ENCODE measurements around the gene ALS2CL.

ALS2CL gene

GRCh38 chr3:46656778-46657556, 36.5 kb downstream of the ALS2CL start:
- Histone ChIP-seq H3K4me1 (ENCODE audit: insufficient read depth, low read length) (no peaks in the 10 kb centered on the region), H3K36me3 (ENCODE audit: insufficient read depth, low read length) (no peaks in the 10 kb centered on the region), H3K27me3 (ENCODE audit: insufficient read depth, low read length) (no peaks in the 10 kb centered on the region), H3K4me3 (ENCODE audit: low read length) (no peak overlapping the region), H2AFZ (ENCODE audit: low read depth, low read length) (no peak overlapping the region), H3K9me3 (ENCODE audit: low read length) (no peaks in the 10 kb centered on the region)

- no peaks in the 10 kb centered on the region for H3K9me3 ChIP-seq (ENCODE audit: low read length)
Observed at GRCh38 chr3:46655271-46655670, 38.2 kb downstream of the ALS2CL start.

GRCh38 chr3:46651084-46651483, 42.4 kb downstream of the ALS2CL start:
- H2AFZ ChIP-seq (ENCODE audit: low read depth, low read length): no peak overlapping the region
- no peaks in the 10 kb centered on the region for H3K9me3 ChIP-seq (ENCODE audit: low read length)
- no peaks in the 10 kb centered on the region for H3K4me1 ChIP-seq (ENCODE audit: insufficient read depth, low read length)
- H3K27me3 ChIP-seq (ENCODE audit: insufficient read depth, low read length): no peaks in the 10 kb centered on the region
- H3K4me3 ChIP-seq (ENCODE audit: low read length): no peak overlapping the region
- H3K36me3 ChIP-seq (ENCODE audit: insufficient read depth, low read length): no peaks in the 10 kb centered on the region

More at GRCh38 chr3:46655271-46655670, 38.2 kb downstream of the ALS2CL start:
- Histone ChIP-seq H3K4me1 (ENCODE audit: insufficient read depth, low read length) (no peaks in the 10 kb centered on the region), H3K4me3 (ENCODE audit: low read length) (no peak overlapping the region), H3K36me3 (ENCODE audit: insufficient read depth, low read length) (no peaks in the 10 kb centered on the region), H3K27me3 (ENCODE audit: insufficient read depth, low read length) (no peaks in the 10 kb centered on the region), H2AFZ (ENCODE audit: low read depth, low read length) (no peak overlapping the region)

GRCh38 chr3:46649436-46649835, 44.0 kb downstream of the ALS2CL start:
- no peak overlapping the region for H3K4me3 ChIP-seq (ENCODE audit: low read length)
- H3K27me3 ChIP-seq (ENCODE audit: insufficient read depth, low read length): no peaks in the 10 kb centered on the region
- H3K4me1 ChIP-seq (ENCODE audit: insufficient read depth, low read length): no peaks in the 10 kb centered on the region
- no peak overlapping the region for H2AFZ ChIP-seq (ENCODE audit: low read depth, low read length)
- H3K9me3 ChIP-seq (ENCODE audit: low read length): no peaks in the 10 kb centered on the region
- H3K36me3 ChIP-seq (ENCODE audit: insufficient read depth, low read length): no peaks in the 10 kb centered on the region

- H3K27me3 ChIP-seq (ENCODE audit: insufficient read depth, low read length): no peaks in the 10 kb centered on the region
- H3K4me3 ChIP-seq (ENCODE audit: low read length): no peak overlapping the region
- H3K4me1 ChIP-seq (ENCODE audit: insufficient read depth, low read length): no peaks in the 10 kb centered on the region
- H3K9me3 ChIP-seq (ENCODE audit: low read length): no peaks in the 10 kb centered on the region
- no peaks in the 10 kb centered on the region for H3K36me3 ChIP-seq (ENCODE audit: insufficient read depth, low read length)
- H2AFZ ChIP-seq (ENCODE audit: low read depth, low read length): no peak overlapping the region
Observed at GRCh38 chr3:46648096-46648495, 45.4 kb downstream of the ALS2CL start.

- Histone ChIP-seq H3K36me3 (ENCODE audit: insufficient read depth, low read length) (no peaks in the 10 kb centered on the region), H2AFZ (ENCODE audit: low read depth, low read length) (no peak overlapping the region), H3K9me3 (ENCODE audit: low read length) (no peaks in the 10 kb centered on the region), H3K4me1 (ENCODE audit: insufficient read depth, low read length) (no peaks in the 10 kb centered on the region), H3K4me3 (ENCODE audit: low read length) (no peak overlapping the region), H3K27me3 (ENCODE audit: insufficient read depth, low read length) (no peaks in the 10 kb centered on the region)
Observed at GRCh38 chr3:46646700-46647099, 46.8 kb downstream of the ALS2CL start.

GRCh38 chr3:46643701-46644100, 49.8 kb downstream of the ALS2CL start:
- no peak overlapping the region for H2AFZ ChIP-seq (ENCODE audit: low read depth, low read length)
- no peaks in the 10 kb centered on the region for H3K36me3 ChIP-seq (ENCODE audit: insufficient read depth, low read length)
- H3K9me3 ChIP-seq (ENCODE audit: low read length): no peaks in the 10 kb centered on the region
- no peak overlapping the region for H3K4me3 ChIP-seq (ENCODE audit: low read length)
- no peaks in the 10 kb centered on the region for H3K27me3 ChIP-seq (ENCODE audit: insufficient read depth, low read length)
- H3K4me1 ChIP-seq (ENCODE audit: insufficient read depth, low read length): no peaks in the 10 kb centered on the region

- H3K9me3 ChIP-seq (ENCODE audit: low read length): no peaks in the 10 kb centered on the region
Observed at GRCh38 chr3:46642971-46643370, 50.5 kb downstream of the ALS2CL start.

GRCh38 chr3:46640927-46641326, 52.6 kb downstream of the ALS2CL start:
- Histone ChIP-seq H3K9me3 (ENCODE audit: low read length) (no peaks in the 10 kb centered on the region), H3K4me3 (ENCODE audit: low read length) (no peak overlapping the region), H2AFZ (ENCODE audit: low read depth, low read length) (no peak overlapping the region), H3K27me3 (ENCODE audit: insufficient read depth, low read length) (no peaks in the 10 kb centered on the region), H3K36me3 (ENCODE audit: insufficient read depth, low read length) (no peaks in the 10 kb centered on the region), H3K4me1 (ENCODE audit: insufficient read depth, low read length) (no peaks in the 10 kb centered on the region)

More at GRCh38 chr3:46642971-46643370, 50.5 kb downstream of the ALS2CL start:
- Histone ChIP-seq H3K27me3 (ENCODE audit: insufficient read depth, low read length) (no peaks in the 10 kb centered on the region), H2AFZ (ENCODE audit: low read depth, low read length) (no peak overlapping the region), H3K4me3 (ENCODE audit: low read length) (no peak overlapping the region), H3K36me3 (ENCODE audit: insufficient read depth, low read length) (no peaks in the 10 kb centered on the region), H3K4me1 (ENCODE audit: insufficient read depth, low read length) (no peaks in the 10 kb centered on the region)

- no peaks in the 10 kb centered on the region for H3K4me1 ChIP-seq (ENCODE audit: insufficient read depth, low read length)
- H2AFZ ChIP-seq (ENCODE audit: low read depth, low read length): no peak overlapping the region
- H3K9me3 ChIP-seq (ENCODE audit: low read length): no peaks in the 10 kb centered on the region
- no peak overlapping the region for H3K4me3 ChIP-seq (ENCODE audit: low read length)
- H3K27me3 ChIP-seq (ENCODE audit: insufficient read depth, low read length): peaks cover 3% of the 10 kb centered on the region
- no peaks in the 10 kb centered on the region for H3K36me3 ChIP-seq (ENCODE audit: insufficient read depth, low read length)
Observed at GRCh38 chr3:46639221-46639620, 54.3 kb downstream of the ALS2CL start.

GRCh38 chr3:46634856-46635255, 58.6 kb downstream of the ALS2CL start:
- Histone ChIP-seq H3K4me3 (ENCODE audit: low read length) (no peak overlapping the region), H3K36me3 (ENCODE audit: insufficient read depth, low read length) (no peaks in the 10 kb centered on the region), H3K27me3 (ENCODE audit: insufficient read depth, low read length) (peaks cover 3% of the 10 kb centered on the region), H3K9me3 (ENCODE audit: low read length) (no peaks in the 10 kb centered on the region), H2AFZ (ENCODE audit: low read depth, low read length) (no peak overlapping the region), H3K4me1 (ENCODE audit: insufficient read depth, low read length) (no peaks in the 10 kb centered on the region)

- peaks cover 3% of the 10 kb centered on the region for H3K27me3 ChIP-seq (ENCODE audit: insufficient read depth, low read length)
- H2AFZ ChIP-seq (ENCODE audit: low read depth, low read length): no peak overlapping the region
- H3K36me3 ChIP-seq (ENCODE audit: insufficient read depth, low read length): no peaks in the 10 kb centered on the region
- H3K4me1 ChIP-seq (ENCODE audit: insufficient read depth, low read length): no peaks in the 10 kb centered on the region
- H3K4me3 ChIP-seq (ENCODE audit: low read length): no peak overlapping the region
- H3K9me3 ChIP-seq (ENCODE audit: low read length): no peaks in the 10 kb centered on the region
Observed at GRCh38 chr3:46632792-46633191, 60.7 kb downstream of the ALS2CL start.

GRCh38 chr3:46629551-46630517, 63.6 kb downstream of the ALS2CL start:
- Histone ChIP-seq H2AFZ (ENCODE audit: low read depth, low read length) (no peak overlapping the region), H3K9me3 (ENCODE audit: low read length) (no peaks in the 10 kb centered on the region), H3K27me3 (ENCODE audit: insufficient read depth, low read length) (peaks cover 3% of the 10 kb centered on the region), H3K4me3 (ENCODE audit: low read length) (no peak overlapping the region), H3K36me3 (ENCODE audit: insufficient read depth, low read length) (no peaks in the 10 kb centered on the region), H3K4me1 (ENCODE audit: insufficient read depth, low read length) (no peaks in the 10 kb centered on the region)
